ENCODE results near the gene BABAM2. TPM values are rescaled to one million over a fixed set of nuclear protein-coding genes. Genes with fewer than 3 reads are reported as not detected.
"Not testable (repeated sequence)": the region's sequence is repeated elsewhere in the genome, so short reads cannot be mapped to it uniquely, and the experiment has no call there.

Gene BABAM2
- total and polyA plus RNA-seq, 3 experiments from 2014 or later, result 59.4 to 66.7 (median 65.6) TPM

DNA sequence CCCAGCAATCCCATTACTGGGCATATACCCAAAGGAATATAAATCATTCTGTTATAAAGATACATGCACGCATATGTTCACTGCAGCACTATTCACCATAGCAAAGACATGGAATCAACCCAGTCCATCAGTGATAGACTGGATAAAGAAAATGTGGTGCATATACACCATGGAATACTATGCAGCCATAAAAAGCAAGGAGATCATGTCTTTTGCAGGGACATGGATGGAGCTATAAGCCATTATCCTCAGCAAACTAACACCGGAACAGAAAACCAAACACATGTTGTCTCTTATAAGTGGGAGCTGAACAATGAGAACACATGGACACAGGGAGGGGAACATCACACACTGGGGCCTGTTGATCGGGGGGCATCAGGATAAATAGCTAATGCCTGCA lies 441.3 kb downstream of the BABAM2 start:
- DNase-seq; H3K36me3 ChIP-seq (ENCODE audit: insufficient read depth, low read length); H3K9me3 Mint-ChIP-seq; H3K9me3 ChIP-seq (ENCODE audit: low read length); H3K4me1 ChIP-seq (ENCODE audit: insufficient read depth, low read length); H3K27ac ChIP-seq (ENCODE audit: low read depth, low read length); H3K4me1 Mint-ChIP-seq; H3K4me3 Mint-ChIP-seq; H3K4me3 ChIP-seq (ENCODE audit: low read length); H3K27me3 ChIP-seq (ENCODE audit: insufficient read depth, low read length, poor library complexity, severe bottlenecking); H3K27me3 Mint-ChIP-seq; POLR2A ChIA-PET: not testable (repeated sequence)
- Mint-ChIP-seq H3K36me3 (peaks cover 10 to 17% (median 13%) of the 10 kb centered on the region in 3 donors), H3K27ac (peak overlapping the region in 1 of 8 donors; percentile 11)
- CTCF ChIA-PET, result interaction anchor here (1.3 kb wide), 1 partner anchor 21 kb away, joined by 3 read pairs; no protein-coding TSS in a partner anchor

DNA sequence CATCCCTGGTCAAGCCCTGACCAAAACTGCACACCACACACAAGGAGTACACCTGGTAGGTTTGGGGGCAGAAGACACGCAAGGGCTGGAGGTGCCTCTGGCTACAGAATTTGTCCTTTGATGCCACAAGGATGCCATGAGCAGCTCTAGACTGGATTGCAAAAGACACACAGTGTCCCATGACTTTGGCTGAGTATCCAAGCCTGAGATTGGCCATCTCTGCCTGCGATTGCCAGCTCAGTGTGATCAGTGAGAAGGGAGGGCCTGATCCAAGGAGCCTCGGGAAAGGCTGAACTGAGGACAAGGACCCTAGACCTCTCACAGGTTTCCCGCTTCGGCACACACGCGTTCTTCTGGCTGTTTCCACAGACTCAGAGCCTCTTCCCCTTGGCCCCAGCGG lies 442.2 kb downstream of the BABAM2 start:
- H3K9me3 Mint-ChIP-seq, result no peaks in the 10 kb centered on the region
- Histone ChIP-seq H3K36me3 (ENCODE audit: insufficient read depth, low read length) (no peaks in the 10 kb centered on the region), H3K4me1 (ENCODE audit: insufficient read depth, low read length) (no peaks in the 10 kb centered on the region), H3K27ac (ENCODE audit: low read depth, low read length) (no peak overlapping the region), H3K27me3 (ENCODE audit: insufficient read depth, low read length, poor library complexity, severe bottlenecking) (no peaks in the 10 kb centered on the region), H3K9me3 (ENCODE audit: low read length) (no peaks in the 10 kb centered on the region), H3K4me3 (ENCODE audit: low read length) (no peak overlapping the region)
- peaks cover 0 to 4% (median 0%) of the 10 kb centered on the region in 3 donors for H3K4me1 Mint-ChIP-seq
- CTCF ChIA-PET, result interaction anchor here (1.3 kb wide), 1 partner anchor 22 kb away, joined by 3 read pairs; no protein-coding TSS in a partner anchor
- no peaks in the 10 kb centered on the region for H3K27me3 Mint-ChIP-seq
- H3K27ac Mint-ChIP-seq, result peak overlapping the region in 3 of 8 donors; percentile 47 to 85 (median 54)
- POLR2A ChIA-PET, result no interaction called here
- no peak overlapping the region for H3K4me3 Mint-ChIP-seq
- H3K36me3 Mint-ChIP-seq, result peaks cover 10 to 17% (median 11%) of the 10 kb centered on the region in 3 donors
- DNase-seq, result no peak

DNA sequence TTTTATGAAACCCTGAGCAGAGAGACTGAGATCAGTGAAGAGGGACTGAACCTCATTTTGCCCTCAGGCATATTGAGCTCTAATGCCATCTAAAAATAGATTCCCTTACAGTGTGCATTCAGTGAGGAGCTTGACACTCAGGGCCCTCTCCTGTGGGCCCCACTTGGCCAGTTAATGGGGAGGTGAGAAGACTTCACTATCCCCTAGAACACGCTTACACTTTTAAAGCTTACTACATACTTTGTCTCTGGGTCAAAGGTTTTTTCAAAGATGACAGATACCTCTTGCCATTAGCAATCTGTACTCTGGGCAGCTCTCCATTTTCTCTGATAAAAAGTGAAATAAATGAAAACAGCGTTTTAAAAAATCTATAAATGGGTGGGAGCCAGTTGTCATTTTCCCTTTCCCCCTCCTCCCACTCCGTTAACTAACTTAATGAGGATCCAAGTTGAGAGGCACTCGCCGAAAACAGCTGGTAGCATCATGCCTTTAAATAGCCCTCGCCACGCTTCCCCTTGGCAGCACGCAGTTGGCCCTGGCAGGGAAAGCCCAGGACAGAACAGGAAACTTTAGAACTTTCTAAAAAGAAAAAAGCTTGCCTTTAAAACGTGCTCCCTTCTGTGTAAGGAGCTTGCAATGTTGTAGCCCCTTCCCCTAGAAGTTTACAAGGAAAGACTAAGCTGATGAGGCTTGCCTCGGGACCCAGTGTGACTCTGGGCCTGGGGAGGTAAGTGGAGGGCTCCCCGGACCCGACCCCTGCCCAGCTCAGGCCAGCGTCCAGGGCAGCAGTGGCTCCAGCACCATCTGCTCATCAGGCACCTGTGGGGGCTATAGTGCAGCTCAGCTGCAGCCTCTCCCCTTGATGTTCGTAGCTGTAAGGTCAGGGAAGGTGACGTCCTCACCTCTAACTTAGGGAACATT lies 443.3 kb downstream of the BABAM2 start:
- H3K36me3 ChIP-seq (ENCODE audit: insufficient read depth, low read length), result no peaks in the 10 kb centered on the region
- no peak overlapping the region for H3K4me3 ChIP-seq (ENCODE audit: low read length)
- Mint-ChIP-seq H3K36me3 (peaks cover 10 to 13% (median 10%) of the 10 kb centered on the region in 3 donors), H3K4me1 (peaks cover 0 to 5% (median 0%) of the 10 kb centered on the region in 3 donors), H3K27ac (peak overlapping the region in 6 of 8 donors; percentile 10 to 89 (median 57)), H3K4me3 (peak overlapping the region in 1 of 7 donors; percentile 45), H3K9me3 (no peaks in the 10 kb centered on the region), H3K27me3 (no peaks in the 10 kb centered on the region)
- no peaks in the 10 kb centered on the region for H3K27me3 ChIP-seq (ENCODE audit: insufficient read depth, low read length, poor library complexity, severe bottlenecking)
- no peak for DNase-seq
- no peaks in the 10 kb centered on the region for H3K9me3 ChIP-seq (ENCODE audit: low read length)
- ChIA-PET CTCF (interaction anchor here (1.7 kb wide), 1 partner anchor 12 kb away, joined by 4 read pairs; no protein-coding TSS in a partner anchor), POLR2A (no interaction called here)
- no peak overlapping the region for H3K27ac ChIP-seq (ENCODE audit: low read depth, low read length)
- H3K4me1 ChIP-seq (ENCODE audit: insufficient read depth, low read length), result no peaks in the 10 kb centered on the region

DNA sequence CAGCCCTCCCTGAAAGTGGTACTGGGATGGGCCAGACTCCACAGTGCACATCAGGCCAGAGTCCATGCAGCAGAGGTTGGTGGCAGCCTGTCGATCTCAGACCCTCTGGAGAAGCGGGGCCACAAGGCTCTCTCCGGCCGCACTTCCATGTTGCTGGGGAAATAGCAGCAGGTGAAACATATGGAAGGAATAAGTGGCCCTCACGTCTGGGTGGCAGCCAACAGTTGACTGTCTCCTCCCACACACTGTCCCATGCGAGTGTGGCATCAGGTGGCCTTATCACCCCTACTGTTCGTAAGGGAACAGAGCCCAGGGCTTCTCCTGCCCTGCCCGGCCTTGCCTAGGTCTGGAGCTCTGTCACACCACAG lies 444.0 kb downstream of the BABAM2 start:
- Mint-ChIP-seq H3K27ac (peak overlapping the region in 4 of 8 donors; percentile 10 to 80 (median 50)), H3K27me3 (no peaks in the 10 kb centered on the region), H3K4me1 (peaks cover 0 to 5% (median 0%) of the 10 kb centered on the region in 3 donors), H3K36me3 (peaks cover 7 to 16% (median 11%) of the 10 kb centered on the region in 3 donors), H3K4me3 (no peak overlapping the region), H3K9me3 (no peaks in the 10 kb centered on the region)
- Histone ChIP-seq H3K27ac (ENCODE audit: low read depth, low read length) (no peak overlapping the region), H3K4me1 (ENCODE audit: insufficient read depth, low read length) (no peaks in the 10 kb centered on the region), H3K9me3 (ENCODE audit: low read length) (no peaks in the 10 kb centered on the region), H3K27me3 (ENCODE audit: insufficient read depth, low read length, poor library complexity, severe bottlenecking) (no peaks in the 10 kb centered on the region), H3K36me3 (ENCODE audit: insufficient read depth, low read length) (no peaks in the 10 kb centered on the region), H3K4me3 (ENCODE audit: low read length) (no peak overlapping the region)
- ChIA-PET POLR2A (no interaction called here), CTCF (interaction anchor here (1.7 kb wide), 1 partner anchor 11 kb away, joined by 4 read pairs; no protein-coding TSS in a partner anchor)
- DNase-seq, result no peak

DNA sequence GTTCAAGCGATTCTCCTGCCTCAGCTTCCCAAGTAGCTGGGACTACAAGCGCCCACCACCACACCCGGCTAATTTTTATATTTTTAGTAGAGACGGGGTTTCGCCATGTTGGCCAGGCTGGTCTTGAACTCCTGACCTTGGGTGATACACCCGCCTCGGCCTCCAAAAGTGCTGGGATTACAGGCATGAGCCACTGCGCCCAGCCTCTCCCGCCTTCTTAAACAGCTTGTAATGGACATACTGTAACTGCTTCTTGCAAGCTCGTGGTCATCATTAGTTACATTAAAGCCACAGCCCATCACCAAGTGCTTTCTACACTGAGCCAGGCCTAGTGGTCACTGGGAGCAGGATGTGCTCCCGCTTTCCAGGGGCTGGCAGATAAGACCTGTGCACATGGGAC lies 444.7 kb downstream of the BABAM2 start:
- Mint-ChIP-seq H3K27ac (peak overlapping the region in 6 of 8 donors; percentile 10 to 92 (median 68)), H3K36me3 (peaks cover 0 to 13% (median 11%) of the 10 kb centered on the region in 3 donors)
- H3K9me3 ChIP-seq (ENCODE audit: low read length); POLR2A ChIA-PET; H3K4me1 ChIP-seq (ENCODE audit: insufficient read depth, low read length); H3K4me3 ChIP-seq (ENCODE audit: low read length); H3K4me1 Mint-ChIP-seq; H3K4me3 Mint-ChIP-seq; DNase-seq; H3K36me3 ChIP-seq (ENCODE audit: insufficient read depth, low read length); H3K27me3 Mint-ChIP-seq; H3K9me3 Mint-ChIP-seq; H3K27ac ChIP-seq (ENCODE audit: low read depth, low read length); H3K27me3 ChIP-seq (ENCODE audit: insufficient read depth, low read length, poor library complexity, severe bottlenecking): not testable (repeated sequence)
- CTCF ChIA-PET, result interaction anchor here (0.7 kb wide), 1 partner anchor 336 kb away, joined by 3 read pairs; no protein-coding TSS in a partner anchor

- Mint-ChIP-seq H3K36me3 (peaks cover 0 to 11% (median 10%) of the 10 kb centered on the region in 3 donors), H3K27ac (peak overlapping the region in 6 of 8 donors; percentile 62 to 92 (median 80)), H3K4me3 (no peak overlapping the region), H3K9me3 (no peaks in the 10 kb centered on the region), H3K4me1 (peaks cover 0 to 5% (median 0%) of the 10 kb centered on the region in 3 donors), H3K27me3 (no peaks in the 10 kb centered on the region)
- Histone ChIP-seq H3K36me3 (ENCODE audit: insufficient read depth, low read length) (no peaks in the 10 kb centered on the region), H3K27me3 (ENCODE audit: insufficient read depth, low read length, poor library complexity, severe bottlenecking) (no peaks in the 10 kb centered on the region), H3K9me3 (ENCODE audit: low read length) (no peaks in the 10 kb centered on the region), H3K27ac (ENCODE audit: low read depth, low read length) (no peak overlapping the region), H3K4me3 (ENCODE audit: low read length) (no peak overlapping the region), H3K4me1 (ENCODE audit: insufficient read depth, low read length) (no peaks in the 10 kb centered on the region)
- DNase-seq, result no peak
- ChIA-PET CTCF (interaction anchor here (0.7 kb wide), 1 partner anchor 336 kb away, joined by 3 read pairs; no protein-coding TSS in a partner anchor), POLR2A (no interaction called here)
These were observed 445.1 kb downstream of the BABAM2 start for GRCh38 chr2:28335666-28336065.

DNA sequence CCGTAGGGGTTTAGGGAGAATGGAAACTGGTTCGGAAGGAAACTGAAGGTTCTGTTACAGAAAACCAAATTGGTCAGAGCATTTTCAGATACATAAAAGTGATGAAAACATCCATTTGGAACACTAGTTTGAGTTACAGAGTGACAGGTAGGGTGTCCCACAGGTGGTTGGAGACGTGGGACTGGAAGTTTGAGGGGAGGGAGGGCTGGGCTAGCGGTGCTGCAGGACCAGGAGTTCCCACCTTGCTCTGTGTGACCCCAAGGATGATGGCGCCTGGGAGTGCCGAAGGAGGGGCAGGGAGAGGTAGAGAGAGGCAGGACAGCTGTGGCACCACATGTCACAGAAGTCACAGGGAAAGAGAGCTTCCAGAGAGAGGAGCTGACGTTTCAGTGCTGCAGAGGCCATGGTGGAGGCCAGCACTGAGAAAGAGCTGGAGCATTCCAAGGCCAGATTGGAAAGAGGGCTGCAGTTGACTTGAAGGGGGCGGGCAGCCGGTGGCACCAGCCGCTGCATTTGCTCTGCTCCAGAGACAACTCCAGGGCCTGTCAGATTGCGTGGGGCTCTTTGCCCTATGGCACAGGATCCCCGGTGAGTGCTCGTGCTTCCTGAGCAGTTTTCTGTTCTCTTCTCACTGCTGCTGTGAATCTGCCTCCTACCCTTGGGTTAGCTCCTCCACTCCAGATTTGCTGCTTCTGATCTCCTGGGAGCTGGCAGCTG lies 445.9 kb downstream of the BABAM2 start:
- peak overlapping the region in 7 of 8 donors; percentile 28 to 92 (median 81) for H3K27ac Mint-ChIP-seq
- no peak for DNase-seq
- H3K9me3 Mint-ChIP-seq, result no peaks in the 10 kb centered on the region
- Histone ChIP-seq H3K4me3 (ENCODE audit: low read length) (no peak overlapping the region), H3K4me1 (ENCODE audit: insufficient read depth, low read length) (no peaks in the 10 kb centered on the region), H3K27me3 (ENCODE audit: insufficient read depth, low read length, poor library complexity, severe bottlenecking) (no peaks in the 10 kb centered on the region), H3K36me3 (ENCODE audit: insufficient read depth, low read length) (no peaks in the 10 kb centered on the region), H3K27ac (ENCODE audit: low read depth, low read length) (no peak overlapping the region), H3K9me3 (ENCODE audit: low read length) (no peaks in the 10 kb centered on the region)
- H3K36me3 Mint-ChIP-seq, result peaks cover 0 to 11% (median 5%) of the 10 kb centered on the region in 3 donors
- ChIA-PET CTCF (no interaction called here), POLR2A (no interaction called here)
- H3K4me1 Mint-ChIP-seq, result peaks cover 0 to 5% (median 0%) of the 10 kb centered on the region in 3 donors
- H3K4me3 Mint-ChIP-seq, result no peak overlapping the region
- no peaks in the 10 kb centered on the region for H3K27me3 Mint-ChIP-seq

Data from CD8-positive, alpha-beta memory T cell (primary cell).